ENCODE results near the gene BIK.
"Not testable (repeated sequence)": the region's sequence is repeated elsewhere in the genome, so short reads cannot be mapped to it uniquely, and the experiment has no call there.

The BIK gene

DNA sequence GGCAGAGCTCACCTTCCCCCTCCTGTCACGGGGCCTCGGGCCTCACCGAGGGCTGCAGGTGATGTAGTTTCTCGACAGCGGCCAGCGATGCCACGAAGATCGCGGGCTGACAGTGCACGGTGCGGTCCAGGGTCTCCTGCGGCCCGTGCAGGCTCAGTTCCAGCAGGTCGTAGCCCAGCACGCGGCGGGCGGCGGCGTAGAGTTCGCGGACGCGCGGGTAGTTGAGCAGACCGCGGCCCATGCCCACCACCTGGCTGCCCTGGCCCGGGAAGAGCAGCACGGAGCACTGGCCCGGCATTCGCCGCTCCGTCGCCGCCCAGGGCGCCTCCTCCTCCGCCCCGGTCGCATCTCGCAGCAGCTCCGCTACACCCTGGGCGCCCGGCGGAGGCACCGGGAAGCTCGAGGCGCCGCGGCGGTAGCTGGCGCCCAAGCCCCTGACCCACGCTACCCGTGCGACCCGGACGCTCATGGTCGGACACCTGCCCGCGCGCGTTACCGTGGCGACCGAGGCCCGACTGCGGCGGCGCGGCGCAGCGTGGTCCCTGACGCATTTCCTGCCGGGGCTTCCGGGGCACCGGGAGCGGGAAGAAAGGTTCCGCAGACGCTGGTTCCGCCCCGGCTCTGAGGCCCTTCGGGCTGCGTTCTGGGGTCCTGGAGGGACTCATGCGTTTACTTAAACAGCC lies 32.5 kb downstream of the BIK start, which contains the start of gene MCAT:
Gene MCAT, minus strand, starts transcription at position 519 of the 683 bp plus-strand sequence. Its CDS starts 50 bp downstream, at position 469.
- peak; percentile 72 to 80 for DNase-seq

DNA sequence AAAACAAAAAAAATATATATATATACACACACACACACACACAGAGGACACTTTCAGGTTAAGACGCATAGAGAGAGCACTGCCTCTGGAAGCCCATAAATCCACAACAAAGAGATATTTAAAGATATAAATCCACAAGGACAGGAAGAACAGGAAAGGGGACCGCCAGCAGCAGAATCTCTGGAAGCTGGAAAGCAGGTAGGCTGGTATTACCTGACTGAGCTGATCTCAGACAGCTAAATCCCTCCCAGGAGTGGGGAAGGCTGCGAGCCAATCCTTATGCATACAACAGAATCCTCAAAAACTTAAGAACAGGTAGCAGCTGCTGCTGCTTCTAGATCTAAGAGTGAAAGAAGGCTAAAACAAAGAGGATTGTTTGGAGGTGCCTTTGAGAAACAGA lies 34.4 kb downstream of the BIK start:
- DNase-seq, result no peak

GRCh38 chr22:43145371-43145770 lies 34.8 kb downstream of the BIK start:
- not testable (repeated sequence) for DNase-seq

DNA sequence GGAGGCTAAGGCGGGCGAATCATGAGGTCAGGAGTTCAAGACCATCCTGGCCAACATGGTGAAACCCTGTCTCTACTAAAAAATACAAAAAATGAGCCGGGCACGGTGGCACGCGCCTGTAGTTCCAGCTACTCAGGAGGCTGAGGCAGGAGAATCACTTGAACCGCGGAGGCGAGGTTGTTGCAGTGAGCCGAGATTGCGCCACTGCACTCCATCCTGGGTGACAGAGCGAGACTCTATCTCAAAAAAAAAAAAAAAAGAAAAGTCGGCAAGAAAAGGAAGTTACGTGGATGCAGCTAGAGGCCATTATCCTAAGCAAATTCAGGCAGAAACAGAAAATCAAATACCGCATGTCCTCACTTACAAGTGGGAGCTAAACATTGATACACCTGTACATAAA lies 35.8 kb downstream of the BIK start:
- DNase-seq, result not testable (repeated sequence)

GRCh38 chr22:43147821-43148220 lies 37.3 kb downstream of the BIK start:
- DNase-seq, result no peak

GRCh38 chr22:43148581-43148980 lies 38.0 kb downstream of the BIK start:
- no peak for DNase-seq

GRCh38 chr22:43150731-43151206 lies 40.2 kb downstream of the BIK start:
- DNase-seq, result no peak

DNA sequence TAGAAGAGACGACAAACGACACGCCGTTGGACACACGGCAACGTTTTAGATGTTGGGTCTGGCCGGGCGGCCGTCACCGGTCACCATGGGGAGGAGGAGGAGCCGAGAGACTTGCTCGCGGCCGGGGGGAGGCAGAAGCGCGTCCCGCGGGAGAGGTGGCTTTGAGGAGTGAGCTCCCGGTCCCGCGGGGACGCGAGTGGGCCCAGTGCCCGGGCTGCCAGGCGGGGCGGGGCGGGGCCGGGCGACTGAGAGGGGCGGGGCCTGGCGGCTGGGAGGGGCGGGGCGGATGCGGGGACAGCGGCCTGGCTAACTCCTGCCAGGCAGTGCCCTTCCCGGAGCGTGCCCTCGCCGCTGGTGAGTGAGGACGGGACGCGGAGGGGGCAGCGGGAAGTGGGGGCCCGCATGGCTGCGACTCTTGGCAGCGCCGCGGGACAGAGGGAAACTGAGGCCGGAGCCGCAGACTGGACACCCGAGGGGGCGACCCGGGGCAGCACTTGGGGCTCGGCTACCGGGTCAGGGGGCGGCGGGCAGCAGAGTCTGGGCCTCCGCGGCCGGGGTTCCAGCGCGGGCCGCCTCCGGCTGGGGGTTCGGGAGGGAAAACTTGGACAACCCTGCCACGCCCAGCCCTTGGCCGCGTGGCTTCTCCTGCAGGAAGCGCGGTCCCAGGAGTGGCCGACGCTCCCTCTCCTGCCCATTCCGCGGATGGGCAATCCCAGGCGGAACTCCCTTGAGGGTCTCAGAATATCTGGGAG lies 40.9 kb downstream of the BIK start, which contains the start of gene TSPO:
Gene TSPO, plus strand, starts transcription at position 309 of the 752 bp plus-strand sequence. CDS start 7,680 bp downstream, outside the sequence.
- peak; percentile 44 to 73 for DNase-seq

- DNase-seq, result no peak
These were observed 41.4 kb downstream of the BIK start for GRCh38 chr22:43152003-43152356.

DNA sequence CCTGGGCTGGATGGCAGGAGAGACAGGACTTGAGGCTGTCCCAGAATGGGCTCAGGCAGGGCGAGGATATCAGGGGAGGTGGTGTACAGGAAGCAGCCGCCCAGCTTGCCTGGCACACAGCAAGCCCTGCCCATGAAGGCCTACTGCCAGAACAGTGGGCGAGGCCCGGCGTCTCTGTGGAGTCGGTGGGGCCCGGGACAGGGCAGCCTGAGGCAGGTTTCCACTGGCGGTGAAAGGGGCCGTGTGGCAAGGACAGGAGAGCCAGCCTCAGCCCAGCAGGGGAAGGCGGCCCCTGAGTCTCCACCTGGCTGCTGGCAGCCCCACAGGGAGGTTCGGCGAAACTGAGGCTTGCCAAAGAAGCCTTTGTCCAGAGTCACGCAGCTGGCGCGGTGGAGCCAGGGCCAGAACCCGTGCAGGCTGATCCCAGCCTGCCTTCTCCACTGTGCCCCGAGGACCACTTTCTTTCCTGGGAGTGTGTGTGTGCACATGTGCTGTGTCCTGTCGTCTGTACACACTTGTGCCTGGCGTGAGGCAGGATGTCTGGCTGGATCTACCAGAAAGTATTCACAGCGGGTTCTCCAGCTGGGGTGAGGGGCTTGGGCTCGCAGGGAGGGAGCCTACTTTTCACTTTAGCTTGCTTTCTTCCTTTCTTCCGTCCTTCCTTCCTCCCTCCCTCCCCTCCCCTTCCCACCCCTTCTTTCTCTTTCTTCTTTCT lies 42.0 kb downstream of the BIK start:
- peak; percentile 53 to 54 for DNase-seq

- no peak for DNase-seq
These were observed 43.3 kb downstream of the BIK start for GRCh38 chr22:43153899-43154298.

GRCh38 chr22:43154887-43155536 lies 44.5 kb downstream of the BIK start:
- DNase-seq, result no peak

GRCh38 chr22:43155789-43156188 lies 45.2 kb downstream of the BIK start:
- no peak for DNase-seq

DNA sequence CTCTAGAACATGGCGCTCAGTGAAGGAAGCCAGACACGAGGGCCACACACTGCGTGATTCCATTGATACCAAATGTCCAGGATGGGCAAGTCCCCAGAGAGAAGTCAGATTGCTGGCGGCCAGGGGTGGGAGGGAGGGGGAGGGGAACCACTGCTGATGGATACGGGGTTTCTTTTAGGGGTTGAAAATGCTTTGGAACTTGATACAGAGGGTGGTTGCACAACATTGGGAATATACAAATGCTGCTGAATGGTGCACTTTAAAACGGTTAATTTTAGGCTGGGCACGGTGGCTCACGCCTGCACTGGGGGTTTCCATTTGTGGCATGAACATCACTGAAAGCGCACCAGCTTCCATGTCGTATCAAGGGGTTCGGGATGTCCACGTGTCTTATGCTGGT lies 45.9 kb downstream of the BIK start:
- no peak for DNase-seq

DNA sequence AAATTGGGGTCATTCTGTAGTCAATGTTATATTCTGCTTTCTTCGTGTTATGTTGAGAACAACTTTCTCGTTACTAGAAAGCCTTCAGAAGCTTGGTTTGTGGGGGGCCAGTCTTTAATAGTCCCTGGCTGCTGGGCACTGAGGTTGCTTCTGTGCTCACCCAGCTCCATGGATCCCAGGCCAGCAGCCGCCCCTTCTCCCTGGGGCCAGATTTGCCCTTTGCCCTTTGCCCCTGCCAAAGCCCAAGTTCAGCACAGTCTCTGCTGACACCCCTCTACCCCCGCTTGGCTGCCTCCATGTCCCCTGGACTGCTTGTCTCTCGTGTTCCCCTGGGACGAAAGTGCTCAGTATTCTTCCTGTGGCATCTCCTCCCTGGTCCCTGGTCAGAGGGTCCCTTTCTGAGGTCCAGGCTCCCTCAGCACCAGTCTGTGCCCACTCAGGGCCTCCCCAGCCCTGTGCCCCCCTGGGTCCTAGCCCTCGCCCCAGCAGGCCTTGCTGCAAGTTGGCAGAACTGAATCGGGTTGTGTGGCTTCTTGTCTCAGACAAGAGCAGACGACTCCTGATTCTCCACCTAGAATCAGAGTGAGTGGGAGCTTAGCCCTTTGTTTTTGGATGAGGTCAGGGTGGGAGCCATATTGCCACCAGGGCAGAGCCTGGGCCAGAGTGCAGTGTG lies 47.5 kb downstream of the BIK start:
- no peak for DNase-seq

DNA sequence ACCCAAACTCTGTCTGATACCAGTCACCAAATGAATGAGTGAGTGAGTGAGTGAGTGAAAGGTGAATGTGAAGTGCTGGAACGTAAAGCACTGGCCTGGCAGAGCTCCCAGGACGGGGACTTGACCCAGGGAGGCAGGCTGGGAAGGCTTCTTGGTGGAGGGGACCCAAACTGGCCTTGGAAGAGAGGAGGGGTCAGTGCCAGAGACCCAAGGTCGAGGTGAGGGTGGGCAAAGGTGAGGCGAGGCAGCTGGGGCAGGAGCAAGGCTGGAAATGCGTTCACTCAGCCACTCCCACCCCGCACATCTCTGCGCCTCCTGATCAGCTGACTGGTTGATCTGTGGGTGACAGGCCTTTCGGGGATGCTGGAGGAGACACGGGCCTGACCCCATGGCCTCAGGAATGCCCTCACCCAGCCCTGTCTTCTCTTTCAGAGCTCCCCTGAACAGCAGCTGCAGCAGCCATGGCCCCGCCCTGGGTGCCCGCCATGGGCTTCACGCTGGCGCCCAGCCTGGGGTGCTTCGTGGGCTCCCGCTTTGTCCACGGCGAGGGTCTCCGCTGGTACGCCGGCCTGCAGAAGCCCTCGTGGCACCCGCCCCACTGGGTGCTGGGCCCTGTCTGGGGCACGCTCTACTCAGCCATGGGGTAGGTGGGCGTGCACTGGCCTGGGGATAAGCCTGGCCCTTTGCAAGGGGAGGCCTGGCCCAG lies 48.4 kb downstream of the BIK start:
- no peak for DNase-seq

- no peak for DNase-seq
These were observed 49.1 kb downstream of the BIK start for GRCh38 chr22:43159484-43160178.

DNA sequence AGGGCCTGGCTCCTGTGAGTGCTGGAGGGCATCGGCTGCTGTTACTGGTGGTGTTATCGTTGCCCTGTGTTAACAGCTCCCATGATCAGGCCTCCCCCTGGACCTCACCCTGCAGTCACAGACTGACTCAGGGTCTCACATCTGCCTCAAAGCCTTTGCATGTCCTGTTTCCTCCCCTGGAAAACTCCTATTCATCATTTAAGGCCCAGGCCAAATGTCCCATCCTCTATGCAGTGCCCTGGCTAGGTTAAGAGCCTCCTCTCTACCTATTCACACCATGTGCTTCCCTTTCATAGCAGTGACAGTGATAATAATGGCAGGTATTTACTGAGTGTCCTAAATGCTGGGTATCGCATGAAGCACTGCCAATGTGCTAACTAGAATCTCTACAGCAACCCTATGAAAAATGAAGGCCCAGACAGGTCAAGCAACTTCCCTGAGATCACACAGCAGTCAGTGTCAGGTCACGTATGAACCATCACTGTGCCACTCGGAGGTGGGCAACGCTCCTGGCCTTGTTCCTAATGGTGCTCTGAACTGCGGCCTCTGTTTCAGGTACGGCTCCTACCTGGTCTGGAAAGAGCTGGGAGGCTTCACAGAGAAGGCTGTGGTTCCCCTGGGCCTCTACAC lies 50.1 kb downstream of the BIK start:
- DNase-seq, result no peak

- no peak for DNase-seq
These were observed 52.0 kb downstream of the BIK start for GRCh38 chr22:43162412-43163150.
